HG03521 (cell line): ENCODE measurements around the gene TPP2.
A peak's percentile ranks its signal among the peaks of the same experiment; 100 is the strongest.

Experiments used
- ATAC-seq: cut with Tn5 transposase; IDR thresholded peaks from one replicate; pipeline ENCODE4 v1.9.1; 2021; ENCODE audit warnings: mild to moderate bottlenecking, moderate library complexity; ENCODE audit not compliant: unreplicated experiment

The TPP2 gene

DNA sequence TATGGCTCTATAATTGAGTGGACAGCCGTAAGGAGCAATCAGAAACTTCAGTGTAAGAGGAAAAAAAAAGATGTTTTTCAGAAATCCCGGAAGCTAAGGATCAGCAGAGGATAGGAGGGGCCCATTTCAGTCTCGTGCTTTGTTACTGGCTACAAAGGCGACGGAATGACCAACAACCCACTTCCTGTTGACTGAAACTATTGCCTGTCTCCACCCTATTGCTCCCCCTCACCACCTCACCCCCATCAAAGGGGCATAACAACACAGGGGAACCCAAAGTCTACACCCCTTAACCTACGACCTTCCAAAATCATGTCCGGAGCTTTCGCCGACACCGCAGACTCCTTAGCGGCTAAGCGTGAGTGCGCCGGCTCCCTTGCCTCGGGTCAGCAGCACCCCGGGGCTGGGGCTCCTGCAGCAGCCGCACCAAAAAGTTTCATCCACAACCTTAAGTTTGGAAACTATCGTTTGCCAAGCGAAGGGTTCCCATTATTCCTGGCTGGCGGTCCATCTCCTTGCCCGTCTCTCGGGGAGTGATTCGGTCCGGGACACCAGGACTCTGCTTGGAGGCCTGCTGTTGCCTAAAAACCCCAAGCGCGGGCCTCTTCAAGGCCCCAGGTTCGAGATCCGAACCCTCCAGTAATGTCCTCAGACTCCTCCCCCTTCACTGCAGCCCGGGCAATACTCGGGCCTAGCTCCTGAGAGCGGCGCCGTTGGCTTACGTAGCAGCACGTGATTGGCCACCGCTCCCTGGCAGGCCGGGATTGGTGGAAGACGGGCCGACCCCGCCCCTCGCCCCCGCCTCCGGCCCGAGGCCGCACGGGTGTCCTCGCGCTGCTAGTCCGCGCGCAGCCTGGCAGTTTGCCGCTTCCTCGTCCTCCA is at the start of gene TPP2:
Gene TPP2, plus strand, starts transcription at position 840 of the 882 bp plus-strand sequence. CDS start 53 bp downstream, outside the sequence.
- peak; percentile 77 for ATAC-seq

GRCh38 chr13:102548811-102549210 is 48.0 kb upstream of the TPP2 start:
- ATAC-seq, result no peak

- ATAC-seq, result no peak
Measured at GRCh38 chr13:102550507-102550906, 46.3 kb upstream of the TPP2 start.

GRCh38 chr13:102555914-102556553 is 40.8 kb upstream of the TPP2 start:
- ATAC-seq, result no peak

DNA sequence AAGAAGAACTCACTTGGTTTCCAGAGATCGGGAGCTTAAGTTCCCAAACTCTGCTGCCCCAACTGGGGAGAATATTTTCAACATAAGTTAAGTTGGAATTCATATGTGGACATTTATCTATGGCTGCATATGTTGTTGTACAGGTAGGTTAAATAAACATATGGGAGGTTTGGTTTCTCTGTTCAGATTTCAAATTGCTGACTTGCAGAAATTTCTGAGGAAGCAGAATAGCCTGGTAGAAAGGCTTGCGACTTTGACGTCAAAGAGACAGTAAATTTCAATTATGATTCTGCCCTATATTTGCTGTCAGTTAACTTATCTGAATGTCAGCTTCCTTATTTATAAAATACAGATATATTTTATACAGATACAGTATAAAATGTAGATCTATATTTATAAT is 40.0 kb upstream of the TPP2 start:
- ATAC-seq, result no peak

GRCh38 chr13:102558029-102558428 is 38.8 kb upstream of the TPP2 start:
- no peak for ATAC-seq

DNA sequence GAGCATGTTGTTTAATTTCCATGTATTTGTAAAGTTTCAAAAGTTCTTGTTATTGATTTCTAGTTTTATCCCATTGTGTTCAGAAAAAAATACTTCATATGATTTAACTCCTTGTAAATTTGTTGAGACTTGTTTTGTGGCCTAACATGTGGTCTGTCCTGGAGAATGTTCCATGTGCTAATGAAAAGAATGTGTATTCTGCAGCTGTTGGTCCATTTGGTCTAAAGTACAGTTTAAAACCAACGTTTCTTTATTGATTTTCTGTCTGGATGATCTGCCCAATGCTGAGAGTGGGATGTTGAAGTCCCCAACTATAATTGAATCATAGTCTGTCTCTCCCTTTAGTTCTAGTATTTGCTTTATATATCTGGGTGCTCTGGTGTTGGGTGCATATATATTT is 34.9 kb upstream of the TPP2 start:
- no peak for ATAC-seq

GRCh38 chr13:102563267-102563666 is 33.5 kb upstream of the TPP2 start:
- ATAC-seq, result no peak

DNA sequence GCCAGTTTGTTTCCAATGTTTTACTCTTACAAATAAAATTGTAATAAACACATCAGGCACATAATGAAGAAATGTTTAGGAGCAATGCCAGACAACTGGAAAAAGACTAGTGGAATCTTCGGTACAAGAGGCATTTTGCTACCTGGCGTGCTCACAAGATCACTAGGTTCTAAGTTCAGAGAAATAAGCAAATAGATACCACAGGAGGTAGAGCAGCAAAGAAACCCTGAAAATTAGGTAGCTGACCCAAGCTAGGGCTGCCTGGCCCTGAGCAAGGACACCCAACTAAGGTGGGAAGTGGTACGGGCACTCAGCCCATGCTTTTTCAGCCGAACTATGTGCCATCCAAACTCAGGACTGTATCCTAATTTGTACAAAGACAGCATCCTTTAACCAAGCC is 32.2 kb upstream of the TPP2 start:
- no peak for ATAC-seq

DNA sequence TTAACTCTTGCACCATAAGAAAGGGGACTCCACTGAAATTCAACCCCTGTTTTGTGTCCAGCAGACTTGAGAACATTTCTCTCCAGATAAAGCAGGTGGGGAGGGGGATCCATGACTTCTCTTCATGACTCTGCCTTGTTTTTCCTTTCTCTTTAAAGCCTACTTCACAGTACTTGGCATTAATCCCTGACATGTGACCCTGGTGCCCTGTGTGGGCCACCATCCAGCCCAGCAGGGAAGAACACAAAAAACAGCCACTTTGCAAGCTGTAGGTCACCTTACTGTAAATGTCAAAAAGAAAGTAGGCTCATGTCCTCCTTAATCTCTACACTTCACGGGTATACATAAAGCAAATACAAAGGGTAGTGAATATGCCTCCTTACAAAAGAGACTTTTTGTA is 30.3 kb upstream of the TPP2 start:
- no peak for ATAC-seq

DNA sequence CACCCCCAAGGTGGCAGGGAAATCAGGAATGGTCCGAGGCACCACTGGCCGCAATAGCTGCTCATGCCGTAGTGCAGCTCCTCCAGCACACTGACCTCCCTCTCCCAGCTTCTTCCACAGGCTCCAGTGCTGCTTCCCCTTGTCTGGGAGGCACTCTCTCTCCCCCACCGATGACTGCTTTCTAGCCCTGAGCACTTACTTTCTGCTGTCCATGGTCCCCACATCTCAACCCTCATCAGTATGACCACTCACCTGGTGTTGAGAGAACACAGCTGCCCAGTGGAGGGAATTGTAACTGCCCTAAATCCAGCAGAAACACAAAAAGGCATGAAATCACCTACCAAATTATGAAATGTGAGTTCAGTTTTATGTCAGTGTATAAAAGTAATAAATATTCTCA is 28.9 kb upstream of the TPP2 start:
- no peak for ATAC-seq

DNA sequence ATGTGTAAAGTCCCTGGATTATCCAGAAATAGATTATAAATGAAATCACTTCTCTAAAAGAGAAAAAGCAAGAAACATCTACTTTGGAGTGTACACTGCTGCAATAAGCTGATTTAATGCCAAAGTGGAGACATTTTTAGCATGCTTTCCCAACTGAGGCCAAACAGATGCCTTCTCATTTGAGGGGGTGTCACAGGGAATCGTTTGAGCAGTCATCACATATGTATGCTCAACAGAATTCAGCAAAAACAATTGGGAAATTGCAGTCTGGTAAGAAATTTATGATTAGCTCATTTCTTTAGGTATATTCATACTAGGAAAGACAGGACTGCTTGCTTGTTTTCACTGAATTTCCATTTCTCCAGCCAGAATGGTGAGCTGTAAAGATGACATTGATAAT is 27.3 kb upstream of the TPP2 start:
- ATAC-seq, result no peak

DNA sequence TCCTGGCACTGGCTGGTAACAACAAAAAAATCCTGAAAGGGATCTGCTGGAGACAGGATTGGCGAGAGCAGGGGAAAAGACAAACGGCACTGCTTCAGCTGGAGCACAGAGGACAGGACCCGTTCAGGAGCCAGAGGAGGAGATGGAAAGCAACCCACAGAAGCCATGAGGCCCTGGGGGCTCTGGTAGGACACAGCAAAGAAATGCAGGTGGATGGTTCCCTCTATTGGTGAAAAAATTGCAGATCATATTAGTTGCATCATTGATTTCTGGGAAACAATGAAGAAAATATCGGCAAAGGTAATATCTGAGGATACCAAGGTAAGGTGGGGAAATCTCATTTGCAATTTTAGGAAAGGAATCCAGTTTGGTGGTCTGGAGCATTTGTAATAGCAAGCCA is 25.7 kb upstream of the TPP2 start:
- no peak for ATAC-seq

- no peak for ATAC-seq
Measured at GRCh38 chr13:102572323-102572722, 24.5 kb upstream of the TPP2 start.

GRCh38 chr13:102580552-102581169 is 16.1 kb upstream of the TPP2 start:
- peak; percentile 45 for ATAC-seq

DNA sequence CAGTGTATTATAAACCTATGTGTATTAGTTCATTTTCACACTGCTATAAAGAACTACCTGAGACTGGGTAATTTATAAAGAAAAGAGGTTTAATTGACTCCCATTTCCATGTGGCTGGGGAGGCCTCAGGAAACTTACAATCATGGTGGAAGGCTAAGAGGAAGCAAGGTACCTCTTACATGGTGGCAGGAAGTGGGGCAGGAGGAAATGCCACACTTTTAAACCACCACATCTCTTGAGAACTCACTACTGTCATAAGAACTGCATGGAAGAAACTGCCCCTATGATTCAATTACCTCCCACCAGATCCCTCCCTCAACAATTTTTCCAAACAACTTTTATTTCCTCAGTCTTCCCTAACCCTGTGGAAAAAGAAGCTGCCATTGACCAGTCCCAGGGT is 14.5 kb upstream of the TPP2 start:
- ATAC-seq, result no peak

- ATAC-seq, result no peak
Measured at GRCh38 chr13:102584434-102584833, 12.4 kb upstream of the TPP2 start.

- no peak for ATAC-seq
Measured at GRCh38 chr13:102586615-102587014, 10.2 kb upstream of the TPP2 start.

DNA sequence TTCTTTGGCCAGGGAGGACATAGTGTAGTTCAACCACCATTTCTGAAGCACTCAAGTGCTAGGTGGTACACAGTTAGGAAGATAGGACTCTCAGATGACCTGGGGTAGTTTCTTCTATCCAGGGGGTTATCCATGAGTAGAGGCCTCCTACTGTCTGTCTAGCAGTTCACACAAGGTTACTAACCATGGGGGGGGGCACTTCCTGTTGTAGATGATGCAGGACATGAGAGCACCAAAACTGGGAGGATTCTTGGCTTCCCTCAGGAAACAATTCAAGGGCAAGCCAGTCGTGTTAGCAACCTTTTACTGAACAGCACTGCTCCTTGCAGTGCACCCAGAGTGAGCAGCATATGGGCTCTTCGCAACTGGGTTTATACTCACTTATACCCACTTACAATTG is 8.9 kb upstream of the TPP2 start:
- ATAC-seq, result no peak

- no peak for ATAC-seq
Measured at GRCh38 chr13:102589301-102589822, 7.4 kb upstream of the TPP2 start.

- peak; percentile 38 for ATAC-seq
Measured at GRCh38 chr13:102591988-102592781, 4.6 kb upstream of the TPP2 start.
